Stimulated activated CD8-positive, alpha-beta memory T cell treated with anti-CD3 and anti-CD28 coated beads, Interleukin-15, amount 100 ng/mL, for 48 hours (primary cell): ENCODE data around the gene ARL9.
"Not testable (repeated sequence)": the region's sequence is repeated elsewhere in the genome, so short reads cannot be mapped to it uniquely, and the experiment has no call there.

ENCODE experiments used
- DNase-seq, 2 donors: peaks; one replicate each; pipeline ENCODE4 v3.0.0-alpha.2; 2020; ENCODE audit warnings: low read depth in 2 of 2

The ARL9 gene, protein sequence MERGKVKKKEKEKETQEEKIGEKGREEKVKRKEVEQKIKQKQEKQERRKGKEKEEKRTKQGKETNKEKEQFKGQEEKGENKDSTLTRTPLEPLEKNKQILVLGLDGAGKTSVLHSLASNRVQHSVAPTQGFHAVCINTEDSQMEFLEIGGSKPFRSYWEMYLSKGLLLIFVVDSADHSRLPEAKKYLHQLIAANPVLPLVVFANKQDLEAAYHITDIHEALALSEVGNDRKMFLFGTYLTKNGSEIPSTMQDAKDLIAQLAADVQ

DNA sequence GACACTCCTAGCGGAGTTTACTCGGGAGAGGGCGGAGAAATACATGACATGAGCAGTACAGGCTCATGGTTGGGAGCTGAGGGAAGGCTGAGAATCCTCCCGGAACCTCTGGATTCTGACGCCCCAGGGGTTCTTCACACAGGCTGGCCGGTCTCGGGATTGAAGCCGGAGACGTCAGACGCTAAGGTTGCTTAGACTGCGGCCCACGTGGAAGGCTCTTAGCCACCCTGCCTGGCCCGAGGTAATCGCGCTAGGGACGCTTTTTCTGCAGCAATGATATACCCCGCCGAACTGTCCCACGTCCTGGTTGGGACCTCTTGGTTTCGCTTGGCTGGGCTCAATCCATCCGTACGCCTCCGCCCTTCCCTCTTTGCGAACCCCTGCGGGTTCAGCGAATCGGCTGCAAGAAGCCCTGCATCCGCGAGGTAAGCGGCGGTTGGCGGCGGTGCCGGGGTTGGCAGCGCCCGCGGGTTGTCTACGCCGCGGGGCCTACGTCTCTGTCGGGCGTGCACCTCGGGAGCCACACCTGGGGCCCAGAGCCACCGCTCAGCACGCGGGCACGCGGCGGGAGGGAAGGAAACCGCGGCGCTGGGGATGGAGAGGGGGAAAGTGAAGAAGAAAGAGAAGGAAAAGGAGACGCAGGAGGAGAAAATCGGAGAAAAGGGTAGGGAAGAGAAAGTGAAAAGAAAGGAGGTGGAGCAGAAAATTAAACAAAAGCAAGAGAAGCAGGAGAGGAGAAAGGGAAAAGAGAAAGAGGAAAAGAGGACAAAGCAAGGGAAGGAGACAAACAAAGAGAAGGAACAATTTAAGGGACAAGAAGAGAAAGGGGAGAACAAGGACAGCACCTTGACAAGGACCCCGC, at the start of gene ARL9:
TSS of gene ARL9 (plus strand) at position 523 of the 862 bp plus-strand sequence. CDS start at position 595, 72 bp downstream.
- peak; percentile 29 to 30 for DNase-seq

DNA sequence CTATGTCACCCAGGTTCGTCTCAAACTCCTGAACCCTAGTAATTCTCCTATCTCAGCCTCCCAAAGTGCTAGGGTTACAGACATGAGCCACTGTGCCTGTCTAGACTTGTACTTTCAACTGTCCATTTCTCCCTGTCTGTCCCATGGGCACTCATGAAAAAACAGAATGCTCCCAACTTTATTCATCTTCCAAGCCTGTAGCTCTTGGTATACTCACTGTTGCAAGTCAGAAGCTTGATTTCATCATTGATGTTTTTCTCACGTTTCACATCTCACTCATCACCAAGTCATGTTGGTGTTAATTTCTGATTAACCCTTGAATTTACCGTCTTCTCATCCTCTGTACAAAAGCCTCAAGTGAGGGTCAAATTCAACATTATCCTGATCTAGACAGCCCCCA, 45.5 kb upstream of the ARL9 start:
- no peak for DNase-seq

DNA sequence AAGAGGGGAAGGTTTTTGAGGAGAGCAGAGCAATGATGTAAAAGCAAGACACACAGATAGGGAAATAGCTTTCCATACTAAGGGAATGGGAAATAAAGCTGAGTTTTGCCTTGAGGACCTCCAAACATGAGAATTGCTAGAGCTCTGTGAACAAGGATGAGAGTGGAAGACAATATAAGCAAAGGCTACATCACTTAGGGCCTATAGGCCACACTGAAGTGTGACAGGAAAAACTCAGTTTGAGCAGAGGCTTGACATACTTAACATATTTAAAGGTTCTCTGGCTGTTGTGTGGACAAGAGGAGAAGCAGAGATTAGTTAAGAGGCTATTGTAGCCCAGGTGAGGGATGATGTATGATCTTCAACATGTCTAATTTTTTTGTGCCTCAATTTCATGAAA, 43.4 kb upstream of the ARL9 start:
- no peak for DNase-seq

DNA sequence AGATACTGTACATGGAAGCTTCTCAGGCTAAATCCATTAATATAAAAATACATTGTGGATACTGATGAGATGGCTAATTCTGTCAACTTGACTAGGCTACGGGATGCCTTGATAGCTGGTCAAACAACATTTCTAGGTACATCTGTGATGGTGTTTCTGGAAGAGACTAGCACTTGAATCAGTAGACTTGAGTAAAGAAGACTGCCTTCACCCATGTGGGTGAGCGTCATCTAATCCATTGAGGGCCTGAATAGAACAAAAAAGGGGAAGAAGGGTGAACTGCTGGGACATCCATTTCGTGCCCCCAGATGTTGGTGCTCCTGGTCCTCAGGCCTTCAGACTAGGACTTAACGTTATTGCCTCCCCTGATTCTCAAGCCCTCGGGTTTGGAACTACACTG, 41.9 kb upstream of the ARL9 start:
- no peak for DNase-seq

DNA sequence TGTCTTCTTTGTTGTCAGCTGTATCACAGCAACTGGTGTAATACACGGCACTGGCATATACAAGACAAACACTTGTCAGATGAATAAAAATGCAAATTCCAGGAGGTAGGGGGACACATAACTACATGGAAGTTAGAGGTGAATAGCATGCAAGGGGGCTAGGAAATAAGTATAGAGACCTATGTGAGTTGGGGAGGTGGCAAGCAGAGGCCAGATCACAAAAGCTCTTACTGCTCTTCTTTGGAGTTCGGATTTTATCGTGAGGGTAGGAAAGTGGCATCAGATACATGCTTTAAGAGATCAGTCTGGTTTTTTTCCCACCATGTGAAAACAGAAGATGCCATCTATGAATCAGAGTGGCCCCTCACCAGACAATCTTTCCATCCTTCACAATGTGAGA, 41.0 kb upstream of the ARL9 start:
- DNase-seq: no peak

DNA sequence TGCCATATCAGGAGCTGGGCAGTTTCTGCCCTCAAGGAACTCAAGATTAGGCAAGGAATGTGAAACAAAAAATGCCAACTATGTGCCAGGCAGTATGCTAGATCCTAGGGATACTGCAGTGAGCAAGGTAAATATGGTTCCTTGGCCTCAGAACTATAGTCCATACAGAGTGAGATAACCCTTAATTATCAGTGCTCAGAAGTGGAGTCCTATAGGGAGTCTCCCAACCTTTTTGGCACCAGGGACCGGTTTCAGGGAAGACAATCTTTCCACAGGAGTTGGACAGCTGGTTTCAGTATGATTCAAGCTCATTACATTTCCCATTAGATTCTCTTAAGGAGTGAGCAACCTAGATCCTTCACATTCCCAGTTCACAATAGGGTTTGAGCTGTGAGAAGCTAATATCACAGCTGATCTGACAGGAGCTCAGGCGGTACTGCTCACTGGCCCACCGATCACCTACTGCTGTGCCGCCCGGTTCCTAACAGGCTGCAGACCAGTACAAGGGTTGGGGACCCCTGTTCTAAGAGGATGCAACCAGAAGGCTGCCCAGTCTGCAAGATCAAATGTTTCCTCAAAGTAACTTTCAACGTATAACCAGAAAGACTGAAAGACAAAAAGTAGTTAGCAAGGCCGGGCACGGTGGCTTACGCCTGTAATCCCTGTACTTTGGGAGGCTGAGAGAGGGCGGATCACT, 39.8 kb upstream of the ARL9 start:
- DNase-seq: no peak

DNA sequence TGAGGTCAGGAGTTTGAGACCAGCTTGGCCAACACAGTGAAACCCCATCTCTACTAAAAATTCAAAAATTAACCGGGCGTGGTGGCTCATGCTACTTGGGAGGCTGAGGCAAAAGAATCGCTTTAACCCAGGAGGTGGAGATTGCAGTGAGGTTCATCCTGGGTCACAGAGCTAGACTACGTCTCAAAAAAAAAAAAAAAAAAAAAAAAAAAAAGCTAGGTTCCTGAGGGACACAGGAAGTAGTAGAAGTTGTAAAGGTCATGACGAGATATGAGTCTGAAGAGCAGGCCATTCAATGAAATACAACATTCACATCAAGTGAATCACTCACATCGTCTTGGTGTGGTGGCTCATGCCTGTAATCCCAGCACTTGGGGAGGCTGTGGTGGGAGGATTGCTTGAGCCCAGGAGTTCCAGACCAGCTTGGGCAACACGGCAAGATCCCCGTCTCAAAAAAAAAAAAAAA, 39.3 kb upstream of the ARL9 start:
- DNase-seq: not testable (repeated sequence)

DNA sequence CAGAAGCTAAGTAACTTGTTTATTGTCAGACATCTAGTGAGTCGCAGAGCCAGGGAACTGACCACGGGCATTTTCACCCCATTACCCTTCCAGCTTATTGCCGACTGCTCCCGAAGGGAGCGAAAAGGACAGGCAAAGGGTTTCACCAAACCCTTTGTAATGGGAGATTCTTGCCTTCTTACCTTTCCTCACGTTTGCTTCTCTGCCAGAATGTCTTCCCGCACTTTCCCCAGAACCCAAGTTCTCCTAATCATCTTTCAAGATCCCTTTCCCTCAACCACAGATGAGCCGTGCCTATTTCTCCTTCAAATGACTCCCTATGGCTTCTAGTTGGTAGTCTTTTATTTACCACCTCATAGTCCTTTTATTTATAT, 38.7 kb upstream of the ARL9 start:
- no peak for DNase-seq

DNA sequence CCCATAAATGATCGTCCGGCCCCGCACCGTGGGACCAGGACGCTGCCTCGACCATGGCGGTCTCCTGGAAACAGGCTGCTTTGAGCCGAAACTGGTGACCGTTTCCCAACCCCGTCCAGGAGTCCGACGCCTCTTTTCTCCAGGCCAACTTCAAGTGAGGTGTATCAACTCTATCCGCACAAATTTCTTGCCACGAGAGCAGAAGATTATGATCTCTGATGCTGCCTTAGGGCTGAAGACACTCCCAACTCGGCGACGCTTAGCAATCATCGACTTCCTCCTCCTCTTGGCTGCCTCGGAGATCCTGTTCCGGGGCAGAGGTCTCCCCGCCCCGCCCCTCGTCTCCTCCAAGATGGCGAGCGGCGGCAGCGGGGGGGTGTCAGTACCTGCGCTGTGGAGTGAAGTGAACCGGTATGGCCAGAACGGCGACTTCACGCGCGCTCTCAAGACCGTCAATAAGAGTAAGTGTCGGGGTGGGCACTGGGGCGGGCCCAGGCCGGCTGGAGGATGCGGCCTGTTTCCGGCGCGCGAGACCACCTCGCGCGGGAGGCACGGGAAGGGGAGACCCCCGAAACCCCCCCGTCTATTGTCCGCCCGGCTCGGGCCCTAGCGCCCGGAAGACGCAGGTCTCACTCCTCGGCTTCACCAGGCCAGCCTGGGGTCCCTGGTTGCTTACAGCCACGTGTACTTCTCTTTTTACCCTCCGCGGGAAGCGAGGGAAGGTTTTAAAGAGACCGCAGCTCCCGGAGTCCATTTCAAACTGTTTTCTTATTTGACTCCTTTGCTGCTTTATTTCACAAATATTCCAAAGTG, 38.1 kb upstream of the ARL9 start, which contains the start of gene SRP72:
TSS of gene SRP72 (plus strand) at position 334 of the 813 bp plus-strand sequence. CDS start at position 353, 19 bp downstream.
- DNase-seq: peak; percentile 81

DNA sequence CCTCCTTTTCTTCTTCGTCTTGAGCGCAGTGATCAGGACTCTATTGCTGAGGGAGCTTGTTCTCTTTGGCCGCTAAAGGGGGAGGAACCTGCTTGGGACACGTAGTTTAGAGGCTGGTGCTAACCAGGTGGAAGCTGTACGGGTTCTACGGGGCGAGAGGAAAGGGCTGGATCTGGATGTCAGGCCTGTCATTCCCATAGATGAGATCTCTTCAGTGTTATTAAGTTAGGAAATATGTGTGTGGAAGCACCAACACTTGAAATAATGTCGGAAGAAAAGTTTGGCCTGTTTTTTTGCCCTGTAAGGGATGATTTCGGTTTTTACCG, 37.5 kb upstream of the ARL9 start:
- no peak for DNase-seq

DNA sequence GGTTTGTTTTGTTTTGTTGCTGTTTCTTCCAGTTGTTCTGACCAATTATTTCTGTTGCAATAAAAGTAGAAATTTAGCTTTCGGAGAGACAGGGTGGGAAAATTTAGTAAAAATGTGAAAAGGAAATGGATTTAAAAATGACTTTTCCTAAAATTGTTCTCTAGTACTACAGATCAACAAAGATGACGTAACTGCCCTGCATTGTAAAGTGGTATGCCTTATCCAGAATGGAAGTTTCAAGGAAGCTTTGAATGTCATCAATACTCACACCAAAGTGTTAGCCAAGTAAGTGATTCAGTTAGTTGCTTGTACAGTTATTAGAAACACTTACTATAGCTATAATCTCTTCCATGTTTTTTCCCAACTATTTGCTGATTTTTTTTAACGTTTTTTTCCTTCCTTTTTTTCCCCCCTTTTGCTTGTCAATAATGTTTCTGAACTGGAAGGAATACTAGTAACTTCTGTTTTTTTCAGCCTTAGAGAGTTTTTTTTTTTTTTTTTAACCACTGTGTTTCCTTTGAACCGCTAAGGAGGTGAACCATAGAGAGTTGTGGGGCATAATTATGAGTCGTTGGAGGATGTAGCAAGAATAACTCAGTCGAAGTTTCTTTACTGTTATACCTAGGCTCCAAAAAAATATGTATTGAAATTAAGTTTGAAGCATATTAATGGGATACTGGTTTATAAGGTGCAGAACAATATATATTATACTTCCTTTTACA, 35.9 kb upstream of the ARL9 start:
- DNase-seq: no peak

DNA sequence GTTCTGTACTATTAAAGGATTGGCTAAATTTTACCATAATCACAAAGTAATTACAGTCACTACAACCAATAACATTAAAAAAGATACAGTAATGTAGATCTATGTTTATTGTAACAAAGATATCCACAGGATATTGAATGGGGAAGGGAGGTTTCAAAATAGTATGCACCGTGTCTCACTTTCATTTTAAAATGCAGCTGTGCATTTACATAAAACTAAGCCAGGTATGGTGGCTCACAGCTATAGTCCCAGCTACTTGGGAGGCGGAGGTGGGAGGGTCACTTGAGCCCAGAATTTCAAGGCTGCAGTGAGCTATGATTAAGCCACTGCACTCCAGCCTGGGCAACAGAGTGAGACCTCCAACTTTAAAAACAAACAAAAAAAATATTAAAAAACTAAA, 29.7 kb upstream of the ARL9 start:
- DNase-seq: no peak

DNA sequence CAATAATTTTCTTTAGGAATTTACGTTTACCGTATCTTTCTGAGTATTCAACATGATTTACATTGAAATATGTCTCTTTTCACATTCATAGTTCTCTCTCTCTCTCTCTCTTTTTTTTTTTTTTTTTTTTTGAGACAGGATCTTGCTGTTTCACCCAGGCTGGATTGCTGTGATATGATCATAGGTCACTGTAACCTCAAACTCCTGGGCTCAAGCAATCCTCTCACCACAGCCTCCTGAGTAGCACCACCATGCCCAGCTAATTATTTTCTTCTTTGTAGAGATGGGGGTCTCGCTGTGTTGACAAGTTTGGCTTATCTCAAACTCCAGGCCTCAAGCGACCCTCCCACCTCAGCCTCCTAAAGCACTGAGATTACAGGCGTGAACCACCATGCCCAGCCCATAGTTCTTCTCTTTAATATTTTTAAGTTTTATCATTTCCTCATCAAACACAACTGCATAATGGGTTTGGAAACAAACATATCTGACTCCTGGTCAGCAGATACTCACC, 28.3 kb upstream of the ARL9 start:
- no peak for DNase-seq

DNA sequence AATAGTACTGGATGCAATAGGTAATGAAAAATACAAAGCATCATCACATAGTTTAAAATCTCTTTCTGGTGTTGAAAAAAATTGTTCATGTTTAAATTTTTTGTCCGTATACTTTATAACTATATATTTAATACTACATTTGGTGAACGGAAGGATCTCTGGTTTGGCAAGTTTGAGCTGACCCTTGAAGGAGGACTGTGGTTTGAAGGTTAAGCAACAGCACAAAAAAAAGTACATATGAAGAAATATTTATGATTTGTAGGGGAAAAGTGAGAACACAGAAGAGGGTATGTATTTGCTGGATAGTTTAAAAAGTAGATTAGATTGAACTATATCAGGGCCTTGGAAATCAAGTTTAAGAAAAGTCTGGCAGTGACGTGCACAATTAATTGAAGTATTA, 24.9 kb upstream of the ARL9 start:
- DNase-seq: no peak

DNA sequence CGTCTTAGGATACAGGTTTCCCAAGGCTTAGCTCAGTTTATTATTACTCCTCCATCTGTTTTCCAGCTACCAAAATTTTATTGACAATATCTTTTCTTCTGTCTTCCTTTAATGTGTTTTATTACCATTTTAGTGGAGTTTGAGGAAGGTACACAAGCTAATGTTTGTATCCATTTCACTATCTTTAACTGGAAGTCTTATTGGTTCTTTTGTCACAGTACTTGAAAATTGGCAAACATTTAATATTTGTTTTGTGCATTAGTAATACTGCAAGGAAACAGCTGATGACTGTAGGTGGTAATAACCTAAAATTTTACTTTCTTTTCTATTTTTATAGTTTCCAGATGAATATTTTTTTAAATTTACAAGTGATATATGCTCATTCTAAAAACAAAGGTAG, 9.3 kb upstream of the ARL9 start:
- DNase-seq: no peak

DNA sequence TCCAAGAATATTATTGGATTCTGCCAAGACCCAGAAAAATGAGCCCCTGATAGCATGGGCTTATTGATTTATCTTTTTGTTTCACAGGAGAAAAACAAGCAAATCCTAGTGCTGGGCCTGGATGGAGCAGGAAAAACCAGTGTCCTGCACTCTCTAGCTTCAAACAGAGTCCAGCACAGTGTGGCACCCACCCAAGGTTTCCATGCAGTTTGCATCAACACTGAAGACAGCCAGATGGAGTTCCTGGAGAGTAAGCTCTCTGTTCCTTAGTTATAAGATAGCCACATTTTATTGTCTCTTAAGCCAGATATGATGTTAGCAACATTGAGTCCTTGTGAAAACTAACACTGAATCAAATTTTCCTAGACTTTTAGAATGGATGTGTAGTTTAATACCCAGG, 5.5 kb downstream of the ARL9 start:
- DNase-seq: no peak

DNA sequence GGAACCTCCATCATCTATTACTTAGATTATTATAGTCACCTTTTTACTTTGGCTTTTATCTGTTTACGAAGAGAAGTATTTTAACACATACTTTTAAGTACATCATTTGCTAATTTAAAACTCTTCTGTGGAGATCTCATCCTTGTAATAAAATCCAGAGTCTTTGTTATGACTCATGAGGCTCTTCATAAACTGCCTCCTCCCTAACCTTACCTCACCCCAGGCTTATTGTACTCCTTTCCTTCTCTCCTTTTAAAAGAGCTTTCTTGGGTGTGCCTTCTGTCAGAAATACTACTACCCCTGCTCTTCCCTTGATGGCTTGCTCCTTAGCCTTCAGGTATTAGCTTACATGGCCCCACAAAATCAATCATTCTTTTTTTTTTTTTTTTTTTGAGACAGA, 6.6 kb downstream of the ARL9 start:
- DNase-seq: no peak

DNA sequence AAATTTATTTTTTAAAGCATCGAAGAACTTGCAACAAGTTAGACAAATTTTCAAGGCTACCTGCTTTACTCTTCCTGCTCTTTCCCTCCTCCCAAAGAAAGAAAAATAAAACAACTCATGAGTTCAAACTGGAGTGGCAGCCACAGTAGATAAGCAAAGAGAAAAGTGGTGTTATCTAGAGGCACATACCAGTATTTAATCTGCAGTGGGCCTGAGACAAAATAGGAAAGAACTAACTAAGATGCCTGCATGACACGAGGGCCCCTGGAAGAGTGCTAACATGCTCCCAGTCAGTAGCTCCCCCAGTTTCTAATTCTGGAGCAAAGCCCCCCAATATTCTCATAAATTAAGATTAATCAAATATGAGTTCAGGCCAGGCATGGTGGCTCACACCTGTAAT, 7.9 kb downstream of the ARL9 start:
- no peak for DNase-seq

DNA sequence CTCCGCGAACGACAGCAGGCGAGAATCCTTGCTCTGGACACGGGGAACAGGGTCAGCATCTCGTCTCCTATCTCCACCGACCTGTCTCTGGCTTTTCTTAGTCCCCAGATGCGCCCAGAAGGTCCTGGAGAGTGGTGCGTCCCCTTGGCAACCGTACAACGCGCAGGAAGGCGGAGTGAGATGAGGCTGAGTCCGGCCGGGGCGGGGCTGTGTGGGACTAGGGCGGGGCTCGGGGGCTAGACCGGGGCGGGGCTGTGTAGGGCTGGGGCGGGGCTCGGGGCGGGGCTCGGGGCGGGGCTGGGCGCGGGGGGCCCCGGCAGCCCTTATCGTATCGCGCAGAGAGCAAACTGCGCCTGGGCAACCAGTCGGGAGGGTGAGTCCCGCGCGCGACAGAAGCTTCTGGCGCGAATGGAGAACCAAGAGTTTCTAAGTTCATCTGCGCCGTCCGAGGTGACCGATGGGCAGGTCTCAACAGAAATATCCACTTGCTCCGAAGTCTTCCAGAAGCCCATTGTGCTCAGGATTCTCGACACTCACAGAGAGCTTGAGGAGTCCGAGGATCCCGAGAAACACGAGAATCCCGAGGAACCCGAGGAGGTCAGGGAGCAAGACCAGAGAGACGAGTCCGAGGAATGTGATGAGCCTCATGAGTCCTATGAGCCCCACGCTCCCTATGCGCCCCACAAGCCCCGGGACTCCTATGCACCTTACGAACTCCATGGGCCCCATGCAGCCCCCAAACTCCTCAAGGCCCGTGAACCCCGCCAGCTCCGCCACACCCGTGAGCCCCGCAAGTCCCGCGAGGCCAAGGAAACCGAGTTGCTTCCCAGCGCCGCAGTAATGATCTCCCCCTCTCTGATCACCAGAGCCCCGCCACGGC, 24.9 kb downstream of the ARL9 start:
- DNase-seq: peak; percentile 68 to 74
